Lower leg skin (tissue), 4 donors: Measurements from ENCODE around the gene ONECUT1. TPM values are rescaled to one million over a fixed set of nuclear protein-coding genes. Genes with fewer than 3 reads are reported as not detected.

Source experiments
- DNase-seq, 2 donors: peaks; one replicate each; pipeline ENCODE4 v3.0.0-alpha.2; 2019; ENCODE audit warnings: low spot score in 2 of 2
- H3K4me3 ChIP-seq: fragments of 200-600 bp; sonication (generic); 2 replicates; pipeline ENCODE4 v1.5.1; 2017; ENCODE audit warnings: mild to moderate bottlenecking, low read depth; ENCODE audit not compliant: poor library complexity, severe bottlenecking
- CTCF ChIP-seq, 3 donors: fragments of 450-650 bp; IDR thresholded peaks; one replicate each; pipeline ENCODE4 v1.5.1; 2016; ENCODE audit warnings: antibody characterized with exemption in 3 of 3, mild to moderate bottlenecking in 3 of 3, moderate library complexity in 2 of 3
- POLR2A ChIP-seq, 2 donors: fragments of 450-650 bp; IDR thresholded peaks; one replicate each; pipeline ENCODE4 v1.6.1; 2016 to 2017; ENCODE audit warnings: antibody characterized with exemption in 2 of 2, mild to moderate bottlenecking in 1 of 2, moderate library complexity in 1 of 2
- WGBS, 2 donors: methylation state at CpG; one replicate each; pipeline ENCODE4 v1.1.5; 2018; 5-methylcytosine and 5-hydroxymethylcytosine counted together
- intact Hi-C: fragments of 100-400 bp; cut with DNase I; formaldehyde crosslinking; loops from one replicate; pipeline ENCODE4 v1.15.0; 2023; ENCODE audit warnings: low total_unique reads
- total RNA-seq, 4 donors: library from RNA; depleted of rRNA; stranded (reverse); fragments of >200 nt; gene quantifications; one replicate each; pipeline ENCODE4 v1.1.0, GENCODE V29; 2016

ONECUT1 gene
- total RNA-seq, 4 donors from 2014 or later: not detected

GRCh38 chr15:52803108-52803466, 13.0 kb upstream of the ONECUT1 start:
- WGBS, 2 donors: 21 to 27% methylated on average over 8 of the region's 8 CpGs
- TF ChIP-seq CTCF (IDR thresholded peaks at IDR 0.05): no peak
- TF ChIP-seq POLR2A (IDR thresholded peaks at IDR 0.05): no peak
- no peak for DNase-seq
- no peak overlapping the region for H3K4me3 ChIP-seq
- intact Hi-C loops: no loop called here

GRCh38 chr15:52802110-52802509, 12.0 kb upstream of the ONECUT1 start:
- no peak for DNase-seq
- intact Hi-C loops: no loop called here
- no peak overlapping the region for H3K4me3 ChIP-seq
- TF ChIP-seq CTCF (IDR thresholded peaks at IDR 0.05) (no peak), POLR2A (IDR thresholded peaks at IDR 0.05) (no peak)
- 29 to 60% methylated on average over 2 of the region's 2 CpGs for WGBS, 2 donors

GRCh38 chr15:52801748-52802085, 11.6 kb upstream of the ONECUT1 start:
- 42 to 46% methylated on average over 12 to 14 of the region's 14 CpGs for WGBS, 2 donors
- TF ChIP-seq POLR2A (IDR thresholded peaks at IDR 0.05) (no peak), CTCF (IDR thresholded peaks at IDR 0.05) (no peak)
- H3K4me3 ChIP-seq: no peak overlapping the region
- DNase-seq: peak in 1 of 2 donors; percentile 68
- intact Hi-C loops: no loop called here

- intact Hi-C loops: no loop called here
- no peak overlapping the region for H3K4me3 ChIP-seq
- no peak for TF ChIP-seq POLR2A (IDR thresholded peaks at IDR 0.05)
- no peak for TF ChIP-seq CTCF (IDR thresholded peaks at IDR 0.05)
- 15 to 22% methylated on average over 40 to 44 of the region's 44 CpGs for WGBS, 2 donors
- DNase-seq: peak in 1 of 2 donors; percentile 68
Measured at GRCh38 chr15:52800828-52801747, 11.0 kb upstream of the ONECUT1 start.

GRCh38 chr15:52799145-52799811, 9.1 kb upstream of the ONECUT1 start:
- no peak for DNase-seq
- WGBS, 2 donors: 23 to 30% methylated on average over 9 of the region's 9 CpGs
- intact Hi-C loops: no loop called here
- no peak overlapping the region for H3K4me3 ChIP-seq
- TF ChIP-seq CTCF (IDR thresholded peaks at IDR 0.05) (no peak), POLR2A (IDR thresholded peaks at IDR 0.05) (no peak)
